GM12878 (cell line): ENCODE results near the gene ZSCAN10. TPM values are rescaled to one million over a fixed set of nuclear protein-coding genes. Genes with fewer than 3 reads are reported as not detected.

Source experiments
- ATAC-seq: fragments of 200-7000 bp; cut with Tn5 transposase; 3 replicates; pipeline ENCODE4 v1.9.1; 2020; ENCODE audit warnings: mild to moderate bottlenecking, moderate library complexity
- BruUV-seq: library from RNA; stranded (reverse); fragments of 400-500 nt; replicated peaks from 2 replicates; lab custom pipeline; 2021; lab: Mats Ljungman, UMichigan
- CTCF ChIA-PET: fragments of 300-600 bp; sonication (Branson Sonifier 250); formaldehyde crosslinking; extraction: SDS; loops from one replicate; lab custom pipeline; 2021; ENCODE audit warnings: inconsistent platforms; lab: Yijun Ruan, JAX
- POLR2A ChIA-PET: fragments of 350-600 bp; formaldehyde crosslinking; extraction: SDS; loops from one replicate; lab custom pipeline; 2021; ENCODE audit warnings: inconsistent platforms; lab: Charles Lee
- RAD21 ChIA-PET: fragments of 300-600 bp; sonication (Branson Sonifier 250); formaldehyde crosslinking; loops from one replicate; lab custom pipeline; 2023; ENCODE audit warnings: antibody characterized with exemption; ENCODE audit not compliant: unreplicated experiment; lab: Charles Lee
- SMC1A ChIA-PET: fragments of 300-600 bp; sonication (Branson Sonifier 250); formaldehyde crosslinking; loops from one replicate; lab custom pipeline; 2023; ENCODE audit not compliant: unreplicated experiment, uncharacterized antibody; lab: Charles Lee
- DNase-seq: peaks from one replicate; pipeline ENCODE4 v3.0.0-alpha.2; 2011; ENCODE audit warnings: low read depth, low spot score
- FAIRE-seq: peaks from 3 replicates; lab custom pipeline; 2011; peaks lifted over from hg19 to GRCh38; lab: Jason Lieb, UNC
- H2AFZ ChIP-seq: 2 replicates; pipeline ENCODE4 v1.6.0; 2011; ENCODE audit warnings: low read depth, low read length, control low read depth; ENCODE audit not compliant: control insufficient read depth
- H3K27ac ChIP-seq: 2 replicates; pipeline ENCODE4 v1.5.1; 2011; ENCODE audit warnings: control low read depth; ENCODE audit not compliant: control insufficient read depth, insufficient read depth
- H3K27me3 ChIP-seq, 2 experiments: replicated peaks in 1 of 2; 2 replicates each; pipeline versions ENCODE4 v1.6.0 to v1.6.1; 2011; ENCODE audit warnings: low read length in 1 of 2; ENCODE audit not compliant: control insufficient read depth in 2 of 2, insufficient read depth in 2 of 2
- H3K36me3 ChIP-seq, 2 experiments: 2 replicates each; pipeline ENCODE4 v1.5.1; 2011; ENCODE audit warnings: low read length in 1 of 2; ENCODE audit not compliant: control insufficient read depth in 2 of 2, insufficient read depth in 2 of 2
- H3K4me1 ChIP-seq: 2 replicates; pipeline ENCODE4 v1.6.1; 2011; ENCODE audit warnings: mild to moderate bottlenecking, low read length, moderate library complexity, mixed read lengths; ENCODE audit not compliant: control insufficient read depth, insufficient read depth
- H3K4me2 ChIP-seq: 2 replicates; pipeline ENCODE4 v1.6.0; 2011; ENCODE audit warnings: control low read depth; ENCODE audit not compliant: control insufficient read depth, insufficient read depth
- H3K4me3 ChIP-seq: fragments of 200-600 bp; sonication (generic); 2 replicates; pipeline ENCODE4 v1.5.1; 2016
- H3K79me2 ChIP-seq: 2 replicates; pipeline ENCODE4 v1.6.0; 2011; ENCODE audit warnings: low read length; ENCODE audit not compliant: control insufficient read depth, insufficient read depth
- H3K9ac ChIP-seq: 2 replicates; pipeline ENCODE4 v1.8.0; 2011; ENCODE audit warnings: low read length, control low read depth, mixed read lengths; ENCODE audit not compliant: control insufficient read depth, insufficient read depth
- H3K9me3 ChIP-seq: replicated peaks from 3 replicates; pipeline ENCODE4 v1.5.1; 2011; ENCODE audit warnings: mild to moderate bottlenecking, low read length; ENCODE audit not compliant: control insufficient read depth, insufficient read depth
- H4K20me1 ChIP-seq: 2 replicates; pipeline ENCODE4 v1.6.0; 2011; ENCODE audit not compliant: control insufficient read depth, insufficient read depth
- BRCA1 ChIP-seq: IDR thresholded peaks from 2 replicates; pipeline ENCODE4 v1.6.1; 2011; ENCODE audit warnings: low read depth, low read length, improper control_type of control experiment
- EP300 ChIP-seq, 2 experiments: fragments of 150-350 bp in 1 of 2; IDR thresholded peaks; 2 replicates each; pipeline ENCODE4 v1.6.1; 2011 to 2012; ENCODE audit warnings: low read depth in 2 of 2, low read length in 2 of 2, borderline replicate concordance in 1 of 2, improper control_type of control experiment in 1 of 2, inconsistent platforms in 1 of 2; ENCODE audit not compliant: control insufficient read depth in 1 of 2
- FOXK2 ChIP-seq: fragments of 450-650 bp; IDR thresholded peaks from 2 replicates; pipeline ENCODE4 v1.6.1; 2017; ENCODE audit warnings: mild to moderate bottlenecking, moderate library complexity
- HDGF ChIP-seq: fragments of 450-650 bp; IDR thresholded peaks from 2 replicates; pipeline ENCODE4 v1.6.1; 2016; ENCODE audit warnings: antibody characterized with exemption
- NRF1 ChIP-seq: conservative IDR thresholded peaks from 2 replicates; pipeline ENCODE4 v1.6.1; 2011; ENCODE audit warnings: mild to moderate bottlenecking, low read depth, low read length, improper control_type of control experiment
- POU2F2 ChIP-seq: IDR thresholded peaks from 3 replicates; pipeline ENCODE4 v1.6.1; 2011; ENCODE audit warnings: low read depth, mild to moderate bottlenecking, low read length, borderline replicate concordance
- USF1 ChIP-seq: IDR thresholded peaks from 2 replicates; pipeline ENCODE4 v1.6.1; 2011; ENCODE audit warnings: borderline replicate concordance, low read depth, mild to moderate bottlenecking, moderate library complexity, mixed read lengths, low read length; ENCODE audit not compliant: insufficient read depth; ENCODE audit errors: extremely low read length
- ZBTB4 ChIP-seq: fragments of 450-650 bp; formaldehyde crosslinking; IDR thresholded peaks from 2 replicates; pipeline ENCODE4 v1.4.0; 2022; ENCODE audit warnings: mild to moderate bottlenecking, moderate library complexity
- ZNF592 ChIP-seq: fragments of 450-650 bp; IDR thresholded peaks from 2 replicates; pipeline ENCODE4 v1.6.1; 2017; ENCODE audit warnings: mild to moderate bottlenecking, moderate library complexity
- WGBS: methylation state at CpG from one replicate; pipeline ENCODE4 v1.1.6; 2016; ENCODE audit warnings: low lambda C conversion rate; ENCODE audit not compliant: insufficient replicate concordance, insufficient coverage; ENCODE audit errors: missing lambda C conversion rate; 5-methylcytosine and 5-hydroxymethylcytosine counted together
- in situ Hi-C: fragments of 300-500 bp; cut with MboI; formaldehyde crosslinking; loops from 9 replicates; pipeline ENCODE4 v1.14.3; 2018; ENCODE audit warnings: mixed read lengths
- intact Hi-C: fragments of 100-400 bp; cut with micrococcal nuclease; formaldehyde crosslinking; loops from one replicate; pipeline ENCODE4 v1.14.2; 2022; ENCODE audit not compliant: unreplicated experiment
- polyA plus RNA-seq, 11 experiments: library from polyadenylated mRNA; depleted of rRNA in 4 of 11; unstranded in 6 of 11; stranded (reverse) in 5 of 11; fragments of >200 nt; fragmentation: Nextera tagmentation in 4 of 11; fragmentation: Illumina TruSeq in 1 of 11; extraction: Ambion mirVana in 4 of 11; extraction: Trizol in 1 of 11; gene quantifications; 1 replicate in 1 of 11; 2 replicates in 10 of 11; pipeline versions ENCODE4 v1.2.1 to v1.2.3, GENCODE V29; 2011 to 2016; ENCODE audit warnings: inconsistent platforms in 2 of 11, missing spikeins in 2 of 11, low read depth in 1 of 11
- total RNA-seq, 4 experiments: library from RNA; depleted of rRNA in 3 of 4; stranded (reverse); fragments of >200 nt in 3 of 4; fragmentation: Illumina TruSeq in 1 of 4; extraction: Trizol in 1 of 4; gene quantifications; 2 replicates each; pipeline versions ENCODE4 v1.2.1 to v1.2.3, GENCODE V29; 2013 to 2021

The ZSCAN10 gene
- total and polyA plus RNA-seq, 10 of the 15 experiments (the other 5 are each of a cell fraction or from before 2014, with no cell fraction given): 0.06 to 0.33 TPM; not detected in 8

GRCh38 chr16:3129137-3130131, 30.3 kb upstream of the ZSCAN10 start (continued):
- TF ChIP-seq ZBTB4 (no peak), FOXK2 (no peak), POU2F2 (0 out of 3 replicates have a peak, but pooled peaks have one; percentile 36)

GRCh38 chr16:3127745-3128144, 28.7 kb upstream of the ZSCAN10 start:
- H3K36me3 ChIP-seq: peaks cover 0 to 7% of the 10 kb centered on the region in 2 experiments; a peak in 1 of 4 replicates
- POLR2A ChIA-PET: interaction anchor here (1.1 to 1.5 kb wide), 2 partner anchors 9 to 27 kb away, joined by 3 to 7 read pairs; no protein-coding TSS in a partner anchor
- peaks cover 2% of the 10 kb centered on the region; the same call in 1 of the 2 replicates for H3K79me2 ChIP-seq
- no peak overlapping the region for H3K4me2 ChIP-seq
- in situ Hi-C loops (loop anchor here (5.0 kb wide), 1 partner anchor 65 kb away; no protein-coding TSS in a partner anchor), intact Hi-C loops (loop anchor here (2.0 kb wide), 1 partner anchor 33 kb away; no protein-coding TSS in a partner anchor)
- ATAC-seq (no peak), DNase-seq (no peak), FAIRE-seq (no peak)
- RAD21 ChIA-PET: interaction anchor here (2.5 to 5.5 kb wide), 5 partner anchors 22 to 68 kb away, joined by 15 to 72 read pairs (median 38); partner anchors contain the start of genes IL32 and ZSCAN10
- no peaks in the 10 kb centered on the region for H4K20me1 ChIP-seq
- no peaks in the 10 kb centered on the region for H3K9me3 ChIP-seq
- H2AFZ ChIP-seq: no peak overlapping the region
- H3K27ac ChIP-seq: no peak overlapping the region
- no TSS peak for BruUV-seq
- H3K4me3 ChIP-seq: no peak overlapping the region
- SMC1A ChIA-PET: interaction anchor here (1.0 to 4.6 kb wide), 10 partner anchors 15 to 100 kb away, joined by 3 to 67 read pairs (median 14); partner anchors contain the start of genes IL32, ZNF205 and ZSCAN10
- WGBS: 70% methylated on average over 6 of the region's 6 CpGs
- H3K9ac ChIP-seq: no peak overlapping the region
- H3K4me1 ChIP-seq: peaks cover 13% of the 10 kb centered on the region
- no peaks in the 10 kb centered on the region for H3K27me3 ChIP-seq
- CTCF ChIA-PET: interaction anchor here (1.7 to 9.4 kb wide), 9 partner anchors 11 to 123 kb away, joined by 6 to 396 read pairs (median 42); partner anchors contain the start of genes IL32, ZNF205 and ZSCAN10
- no peak for TF ChIP-seq NRF1
- no peak for TF ChIP-seq EP300 (IDR thresholded peaks at IDR 0.05; ENCODE audit: borderline replicate concordance in 1 of 2, control insufficient read depth in 1 of 2, low read depth in 2 of 2, low read length in 2 of 2)
- TF ChIP-seq HDGF: no peak
- no peak for TF ChIP-seq USF1
- TF ChIP-seq ZNF592: no peak
- no peak for TF ChIP-seq BRCA1
